D341Med (cell line): Measurements from ENCODE around the gene AK5.

Source experiments
- DNase-seq: peaks from one replicate; pipeline ENCODE4 v3.0.0; 2012; ENCODE audit warnings: low spot score

Gene AK5

GRCh38 chr1:77281491-77282186, at the start of gene AK5:
Gene AK5, plus strand, starts transcription at chr1:77282019. Its CDS starts 295 bp downstream, at chr1:77282314.
- peak; percentile 87 for DNase-seq

GRCh38 chr1:77232829-77233228, 49.0 kb upstream of the AK5 start:
- no peak for DNase-seq

- DNase-seq, result no peak
These were observed 47.7 kb upstream of the AK5 start for GRCh38 chr1:77234096-77234495.

GRCh38 chr1:77234943-77235342, 46.9 kb upstream of the AK5 start:
- DNase-seq, result no peak

GRCh38 chr1:77238462-77238861, 43.4 kb upstream of the AK5 start:
- no peak for DNase-seq

- DNase-seq, result no peak
These were observed 42.5 kb upstream of the AK5 start for GRCh38 chr1:77239311-77239710.

GRCh38 chr1:77245830-77246229, 36.0 kb upstream of the AK5 start:
- no peak for DNase-seq

GRCh38 chr1:77250126-77250525, 31.7 kb upstream of the AK5 start:
- DNase-seq, result no peak

GRCh38 chr1:77253211-77253610, 28.6 kb upstream of the AK5 start:
- no peak for DNase-seq

- DNase-seq, result no peak
These were observed 18.1 kb upstream of the AK5 start for GRCh38 chr1:77263708-77264107.

- no peak for DNase-seq
These were observed 16.6 kb upstream of the AK5 start for GRCh38 chr1:77265180-77265579.

GRCh38 chr1:77267035-77267434, 14.8 kb upstream of the AK5 start:
- no peak for DNase-seq

- no peak for DNase-seq
These were observed 9.8 kb upstream of the AK5 start for GRCh38 chr1:77271852-77272580.

GRCh38 chr1:77273891-77274290, 7.9 kb upstream of the AK5 start:
- no peak for DNase-seq

- DNase-seq, result no peak
These were observed 6.6 kb upstream of the AK5 start for GRCh38 chr1:77275194-77275593.

- no peak for DNase-seq
These were observed 4.9 kb upstream of the AK5 start for GRCh38 chr1:77276941-77277340.

GRCh38 chr1:77279929-77280328, 1.9 kb upstream of the AK5 start:
- DNase-seq, result no peak

- DNase-seq, result no peak
These were observed 857 bp upstream of the AK5 start for GRCh38 chr1:77280962-77281361.

- peak; percentile 83 for DNase-seq
These were observed 507 bp downstream of the AK5 start for GRCh38 chr1:77282187-77282865.

GRCh38 chr1:77282866-77283539, 1.2 kb downstream of the AK5 start:
- no peak for DNase-seq

- no peak for DNase-seq
These were observed 2.0 kb downstream of the AK5 start for GRCh38 chr1:77283701-77284425.

GRCh38 chr1:77287535-77287934, 5.7 kb downstream of the AK5 start:
- DNase-seq, result no peak
